Measurements from ENCODE around the gene ULK1.
"Not testable (repeated sequence)": the region's sequence is repeated elsewhere in the genome, so short reads cannot be mapped to it uniquely, and the experiment has no call there.

Gene ULK1

GRCh38 chr12:131873293-131873692 lies 21.1 kb upstream of the ULK1 start:
- TF ChIP-seq ZBTB44 (tag by site-specific recombination; IDR thresholded peaks at IDR 0.05): no peak
- no peak for TF ChIP-seq ZNF830 (tag by site-specific recombination; IDR thresholded peaks at IDR 0.05; ENCODE audit: low read depth)
- no peak for TF ChIP-seq ZNF23 (tag by site-specific recombination; IDR thresholded peaks at IDR 0.05; ENCODE audit: borderline replicate concordance)
- no peak for TF ChIP-seq ZIC2 (tag by site-specific recombination; IDR thresholded peaks at IDR 0.05)
- TF ChIP-seq ZNF670 (tag by site-specific recombination; IDR thresholded peaks at IDR 0.05; ENCODE audit: low read depth): no peak
- TF ChIP-seq REPIN1 (tag by site-specific recombination; IDR thresholded peaks at IDR 0.05; ENCODE audit: low read depth): no peak
- no peak for TF ChIP-seq TSHZ1 (tag by site-specific recombination; IDR thresholded peaks at IDR 0.05; ENCODE audit: borderline replicate concordance)
- no peak for TF ChIP-seq ZNF19 (tag by site-specific recombination; IDR thresholded peaks at IDR 0.05; ENCODE audit: low read depth)
- TF ChIP-seq ZNF335 (tag by site-specific recombination; conservative IDR thresholded peaks at IDR 0.05): no peak
- no peak for TF ChIP-seq ZBTB21 (tag by site-specific recombination; IDR thresholded peaks at IDR 0.05)
- TF ChIP-seq ZBTB17 (tag by site-specific recombination; IDR thresholded peaks at IDR 0.05): no peak
- CTCF ChIA-PET: no interaction called here
- H3K4me3 ChIP-seq (ENCODE audit: low read depth, low read length): no peak overlapping the region
- H3K27ac ChIP-seq (ENCODE audit: extremely low read depth, low read depth, low read length): no peak overlapping the region
- no peaks in the 10 kb centered on the region for H3K36me3 ChIP-seq (ENCODE audit: control insufficient read depth in 2 of 2, insufficient read depth in 1 of 2, low read length in 2 of 2)
- no peaks in the 10 kb centered on the region for H3K4me1 ChIP-seq (ENCODE audit: control insufficient read depth, insufficient read depth, low read length)
- POLR2A ChIA-PET: no interaction called here
- H3K9me3 ChIP-seq (ENCODE audit: control insufficient read depth, insufficient read depth, low read depth, low read length): no peaks in the 10 kb centered on the region

- H3K9me3 ChIP-seq (ENCODE audit: control insufficient read depth, insufficient read depth, low read depth, low read length); H3K4me3 ChIP-seq (ENCODE audit: low read depth, low read length); H3K4me1 ChIP-seq (ENCODE audit: control insufficient read depth, insufficient read depth, low read length); CTCF ChIA-PET; H3K27ac ChIP-seq (ENCODE audit: extremely low read depth, low read depth, low read length); H3K36me3 ChIP-seq (ENCODE audit: control insufficient read depth in 2 of 2, insufficient read depth in 1 of 2, low read length in 2 of 2); POLR2A ChIA-PET: not testable (repeated sequence)
These were observed 19.4 kb upstream of the ULK1 start for GRCh38 chr12:131874972-131875371.

- H3K27ac ChIP-seq (ENCODE audit: extremely low read depth, low read depth, low read length); CTCF ChIA-PET; H3K4me3 ChIP-seq (ENCODE audit: low read depth, low read length); H3K36me3 ChIP-seq (ENCODE audit: control insufficient read depth in 2 of 2, insufficient read depth in 1 of 2, low read length in 2 of 2); H3K9me3 ChIP-seq (ENCODE audit: control insufficient read depth, insufficient read depth, low read depth, low read length); H3K4me1 ChIP-seq (ENCODE audit: control insufficient read depth, insufficient read depth, low read length); POLR2A ChIA-PET: not testable (repeated sequence)
These were observed 17.2 kb upstream of the ULK1 start for GRCh38 chr12:131877216-131877615.

GRCh38 chr12:131878436-131878835 lies 16.0 kb upstream of the ULK1 start:
- H3K4me3 ChIP-seq (ENCODE audit: low read depth, low read length); POLR2A ChIA-PET; H3K27ac ChIP-seq (ENCODE audit: extremely low read depth, low read depth, low read length); H3K4me1 ChIP-seq (ENCODE audit: control insufficient read depth, insufficient read depth, low read length); H3K9me3 ChIP-seq (ENCODE audit: control insufficient read depth, insufficient read depth, low read depth, low read length); CTCF ChIA-PET; H3K36me3 ChIP-seq (ENCODE audit: control insufficient read depth in 2 of 2, insufficient read depth in 1 of 2, low read length in 2 of 2): not testable (repeated sequence)
